PC-3 (cell line): ENCODE data around the gene MMP12.

Experiments
- CTCF ChIP-seq: fragments of 300-600 bp; sonication (generic); conservative IDR thresholded peaks from 2 replicates; pipeline ENCODE4 v1.5.1; 2017; ENCODE audit warnings: antibody characterized with exemption, low read depth, mild to moderate bottlenecking, low read length
- EZH2 ChIP-seq: fragments of 300-600 bp; sonication (generic); IDR thresholded peaks from one replicate; pipeline ENCODE4 v1.6.1; 2017; ENCODE audit warnings: antibody characterized with exemption, mild to moderate bottlenecking, low read length; ENCODE audit not compliant: unreplicated experiment
- EZH2phosphoT487 ChIP-seq: fragments of 300-600 bp; sonication (generic); IDR thresholded peaks from 2 replicates; pipeline ENCODE4 v1.6.1; 2018; ENCODE audit warnings: mild to moderate bottlenecking, antibody characterized with exemption, low read length, borderline replicate concordance

- TF ChIP-seq CTCF (no peak), EZH2 (no peak), EZH2phosphoT487 (no peak)
Measured at GRCh38 chr11:102840018-102840417, 34.8 kb downstream of the MMP12 start.
